Hematopoietic multipotent progenitor cell (in vitro differentiated cells): Measurements from ENCODE around the gene TIMP3. TPM values are rescaled to one million over a fixed set of nuclear protein-coding genes. Genes with fewer than 3 reads are reported as not detected.

Source experiments
- DNase-seq, 3 donors: peaks; one replicate each; pipeline ENCODE4 v3.0.0-alpha.2; 2011 to 2015; ENCODE audit warnings: low read depth in 2 of 3, low spot score in 2 of 3
- total RNA-seq: library from RNA; depleted of rRNA; stranded (reverse); fragments of >200 nt; gene quantifications from one replicate; pipeline ENCODE4 v1.2.3, GENCODE V29; 2012

Gene TIMP3
- total RNA-seq, 1 donor, result 5.9 TPM

DNA sequence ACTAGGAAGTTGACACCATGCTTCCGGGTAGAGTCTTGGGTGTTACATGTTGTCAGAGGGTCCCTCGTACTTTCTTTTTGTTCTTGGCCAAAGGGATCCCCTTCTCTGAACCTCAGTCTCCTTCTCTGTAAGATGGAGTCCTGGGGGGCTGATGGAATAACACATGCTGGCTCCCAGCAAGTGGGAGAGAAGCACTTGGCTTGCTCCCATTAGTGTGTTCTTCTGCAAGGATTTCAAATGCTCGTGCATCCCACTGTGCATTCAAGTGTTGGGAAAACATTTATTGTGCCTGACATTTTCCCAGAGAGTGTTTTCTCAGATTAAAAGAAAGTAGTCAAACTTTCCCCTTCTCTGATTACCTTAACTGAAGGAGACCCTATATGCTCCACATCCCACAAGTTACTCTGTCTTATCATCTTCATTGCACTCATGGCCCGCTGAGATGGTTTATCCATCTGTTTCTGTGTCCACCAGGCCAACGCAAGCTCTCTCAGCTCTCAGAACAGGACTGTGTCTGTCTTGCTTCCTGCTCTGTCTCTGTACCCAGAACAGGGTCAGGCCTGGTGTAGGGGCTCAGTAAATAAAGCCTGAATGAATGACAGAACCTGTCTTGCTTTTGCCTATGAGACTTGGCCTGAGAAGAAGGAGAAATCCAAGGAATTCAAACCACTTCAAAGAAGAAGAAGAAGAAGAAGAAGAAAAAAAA, 16.0 kb upstream of the TIMP3 start:
- DNase-seq, result no peak

DNA sequence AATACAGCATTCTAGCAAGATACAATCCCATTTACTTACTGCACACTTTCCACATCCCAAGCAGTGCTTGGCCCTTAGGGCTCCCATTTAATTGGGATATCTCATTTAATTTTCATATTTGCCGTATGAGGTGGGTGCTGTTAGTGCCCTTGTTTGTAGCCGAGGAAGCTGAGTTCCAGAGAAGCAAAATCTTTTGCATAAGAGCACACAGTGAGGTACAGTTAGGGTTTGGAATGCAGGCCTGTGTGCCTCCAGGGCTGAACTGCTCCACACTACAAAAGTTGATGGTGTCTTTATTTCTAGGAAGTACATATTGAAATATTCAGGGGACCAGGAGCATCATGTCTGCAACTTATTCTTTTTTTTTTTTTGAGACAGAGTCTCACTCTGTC, 15.5 kb upstream of the TIMP3 start:
- DNase-seq, result no peak

- no peak for DNase-seq
Observed at GRCh38 chr22:32788904-32789624, 12.4 kb upstream of the TIMP3 start.

DNA sequence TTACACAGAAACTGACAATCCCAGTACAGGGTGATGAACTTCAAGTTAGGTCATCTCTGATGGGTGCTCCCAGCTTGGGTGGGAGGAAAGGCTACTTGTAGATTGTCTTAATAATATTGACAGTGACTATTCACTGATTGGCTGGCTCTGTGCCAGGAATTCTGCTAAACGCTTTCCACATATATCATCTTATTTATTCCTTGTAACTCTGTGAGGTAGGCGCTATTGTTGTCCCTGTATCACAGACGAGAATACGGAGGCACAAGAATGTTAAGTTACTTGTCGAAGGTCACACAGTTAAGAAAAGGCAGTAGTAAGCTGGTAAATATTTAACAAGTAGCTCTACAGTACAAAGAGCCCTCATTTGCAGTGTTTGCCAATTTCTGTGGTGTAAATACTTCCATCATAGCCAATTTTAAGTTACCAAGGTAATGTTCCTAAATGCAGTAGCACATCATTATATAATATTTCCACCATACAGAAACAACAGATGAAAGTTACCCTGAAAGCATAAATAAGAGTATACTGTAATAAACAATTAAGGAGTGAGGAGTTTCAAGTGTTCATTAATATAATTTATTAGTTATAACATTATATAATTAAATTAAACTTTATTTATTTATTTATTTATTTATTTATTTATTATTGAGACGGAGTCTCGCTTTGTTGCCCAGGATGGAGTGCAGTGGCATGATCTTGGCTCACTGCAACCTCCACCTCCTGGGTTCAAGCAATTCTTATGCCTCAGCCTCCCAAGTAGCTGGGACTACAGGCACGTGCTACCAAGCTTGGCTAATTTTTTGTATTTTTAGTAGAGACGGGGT, 11.5 kb upstream of the TIMP3 start:
- DNase-seq, result no peak

DNA sequence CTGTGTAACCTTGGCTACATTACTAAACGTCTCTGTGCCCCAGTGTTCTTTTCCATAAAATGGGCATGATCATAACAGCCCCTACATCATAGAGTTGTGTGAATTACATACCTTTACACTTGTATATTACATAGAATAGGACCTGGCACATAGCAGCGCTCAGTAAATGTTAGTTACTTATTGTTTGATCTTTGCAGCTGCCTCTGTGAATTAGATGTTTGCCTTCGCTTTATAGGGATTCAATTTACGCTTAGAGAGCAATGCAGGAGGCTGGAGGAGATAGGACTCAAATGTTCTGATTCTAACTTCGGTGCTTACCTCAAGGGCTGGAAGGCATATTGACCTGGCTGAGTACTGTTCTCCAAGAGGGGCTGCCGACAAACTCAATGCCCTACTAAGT, 10.4 kb upstream of the TIMP3 start:
- no peak for DNase-seq

- DNase-seq, result no peak
Observed at GRCh38 chr22:32791485-32791884, 10.0 kb upstream of the TIMP3 start.

DNA sequence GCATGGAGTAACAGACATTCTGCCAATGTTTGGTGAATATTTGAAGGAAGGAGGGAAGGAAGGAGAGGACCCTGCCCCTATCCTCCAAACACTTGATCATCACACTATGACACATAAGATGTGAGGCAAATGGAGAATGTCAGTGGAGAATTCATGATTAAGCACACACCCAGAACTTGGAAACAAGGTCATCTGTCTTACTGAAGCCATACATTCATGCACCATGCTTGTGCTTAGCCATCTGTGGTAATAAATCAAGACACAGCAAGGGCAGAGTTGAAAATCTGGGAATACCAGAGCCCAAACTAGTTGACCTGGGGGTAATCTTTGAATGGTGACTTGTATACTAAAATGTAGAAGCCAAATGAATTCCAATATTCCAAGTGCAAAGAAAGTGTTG, 7.9 kb upstream of the TIMP3 start:
- no peak for DNase-seq

- no peak for DNase-seq
Observed at GRCh38 chr22:32794449-32795213, 6.9 kb upstream of the TIMP3 start.

DNA sequence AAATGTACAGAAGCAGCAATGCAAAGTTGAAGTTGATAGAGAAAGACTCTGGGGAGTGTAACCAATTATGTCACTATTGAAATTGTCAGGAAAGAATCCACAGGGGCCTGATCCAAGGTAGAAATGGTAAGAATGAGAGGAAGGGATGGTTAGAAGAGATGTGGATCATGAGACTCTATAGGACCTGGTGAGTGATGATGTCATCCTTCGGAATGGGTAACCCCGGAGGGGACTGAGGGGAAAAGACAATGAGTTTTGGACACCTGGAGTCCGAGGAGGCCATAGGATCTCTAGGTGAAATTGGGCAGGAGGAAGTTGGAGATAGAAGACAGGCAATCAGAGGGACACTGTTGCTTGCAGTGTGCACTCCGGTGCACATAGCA, 6.3 kb upstream of the TIMP3 start:
- no peak for DNase-seq

DNA sequence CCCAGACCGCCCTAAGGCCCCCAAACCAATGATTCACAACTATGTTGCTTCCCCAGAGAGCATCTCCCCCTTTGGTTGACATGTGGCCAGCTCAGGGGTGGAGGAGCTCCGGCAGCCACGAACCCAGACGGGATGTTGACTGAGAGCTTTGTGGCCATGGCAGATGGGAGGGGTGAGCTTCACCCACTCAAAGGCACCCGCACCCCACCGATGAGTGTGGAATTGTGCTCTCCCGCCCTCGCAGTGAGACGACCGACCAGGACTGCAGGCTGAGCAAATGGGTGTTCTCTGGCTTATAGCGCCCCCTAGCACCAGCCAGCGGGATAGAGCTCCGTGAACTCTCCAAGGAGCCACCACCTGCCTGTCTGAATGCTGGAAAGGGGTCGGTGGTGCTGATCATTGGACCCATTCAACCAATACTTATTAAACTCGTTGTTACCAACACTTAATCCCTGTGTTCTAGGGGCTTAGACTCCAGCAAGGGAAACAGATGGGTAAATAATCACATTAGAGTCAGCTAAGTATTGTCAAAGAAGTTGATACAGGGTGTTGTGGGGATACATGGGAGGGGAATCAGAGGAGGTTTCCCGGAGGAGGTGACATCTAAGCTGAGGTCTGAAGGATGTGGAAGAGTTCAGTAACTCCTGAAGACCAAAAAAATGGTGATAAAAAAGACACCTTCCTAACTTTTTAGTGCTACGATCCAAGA, 4.5 kb upstream of the TIMP3 start:
- peak; percentile 26 to 80 (median 70) for DNase-seq

DNA sequence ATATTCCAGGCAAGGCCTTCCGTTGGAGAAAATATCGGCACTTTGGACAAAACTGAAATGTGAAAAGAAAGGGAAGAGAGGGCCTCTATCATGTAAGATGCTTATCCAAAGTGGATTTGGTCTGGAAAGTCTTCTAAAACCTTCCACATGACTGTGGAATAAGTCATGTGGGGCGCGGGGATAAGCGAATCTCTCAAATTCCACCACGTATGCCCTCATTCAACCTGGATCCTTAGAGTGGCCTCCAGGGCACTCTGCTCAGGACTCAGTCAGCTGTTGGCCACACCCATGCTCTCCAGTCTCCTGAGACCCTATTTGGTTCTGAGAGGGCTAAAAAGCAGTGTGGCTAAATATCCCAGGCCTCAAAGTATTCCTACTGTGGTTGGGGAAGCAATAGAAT, 2.0 kb upstream of the TIMP3 start:
- DNase-seq, result no peak

- DNase-seq, result no peak
Observed at GRCh38 chr22:32800158-32800882, 1.2 kb upstream of the TIMP3 start.

GRCh38 chr22:32800994-32801536, 440 bp upstream of the TIMP3 start:
- DNase-seq, result no peak

DNA sequence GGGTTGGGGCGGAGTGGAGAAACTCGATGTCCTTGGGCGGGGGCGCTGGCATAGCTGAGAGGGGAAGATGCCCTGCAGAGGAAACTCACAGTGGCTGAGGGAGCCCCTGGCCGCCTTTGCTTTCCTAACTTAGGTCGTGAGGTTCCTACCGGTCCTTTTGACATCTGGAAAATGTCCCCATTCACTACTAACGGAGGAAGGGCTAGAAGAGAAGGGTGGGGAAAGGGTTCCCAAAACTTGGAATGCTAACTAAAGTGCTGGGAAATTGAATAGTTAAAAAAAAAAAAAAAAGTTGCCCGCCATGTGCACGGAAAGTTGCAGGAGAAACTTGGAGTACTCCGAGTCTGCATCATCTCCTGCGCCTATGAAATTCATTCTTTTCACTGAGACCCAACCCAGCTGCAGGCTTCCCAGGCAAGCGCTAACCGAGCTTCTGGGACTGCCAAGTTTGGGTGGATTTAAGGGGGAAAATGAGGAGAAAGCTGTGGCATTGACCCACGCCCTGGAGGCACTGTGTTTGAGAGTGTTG, 796 bp downstream of the TIMP3 start:
- no peak for DNase-seq

GRCh38 chr22:32803020-32803737, 1.7 kb downstream of the TIMP3 start:
- DNase-seq, result peak in 1 of 3 donors; percentile 27

- no peak for DNase-seq
Observed at GRCh38 chr22:32803738-32804435, 2.4 kb downstream of the TIMP3 start.

- DNase-seq, result peak in 1 of 3 donors; percentile 20
Observed at GRCh38 chr22:32804531-32805360, 3.2 kb downstream of the TIMP3 start.
